ENCODE data around the gene INPP5D.

Gene INPP5D

DNA sequence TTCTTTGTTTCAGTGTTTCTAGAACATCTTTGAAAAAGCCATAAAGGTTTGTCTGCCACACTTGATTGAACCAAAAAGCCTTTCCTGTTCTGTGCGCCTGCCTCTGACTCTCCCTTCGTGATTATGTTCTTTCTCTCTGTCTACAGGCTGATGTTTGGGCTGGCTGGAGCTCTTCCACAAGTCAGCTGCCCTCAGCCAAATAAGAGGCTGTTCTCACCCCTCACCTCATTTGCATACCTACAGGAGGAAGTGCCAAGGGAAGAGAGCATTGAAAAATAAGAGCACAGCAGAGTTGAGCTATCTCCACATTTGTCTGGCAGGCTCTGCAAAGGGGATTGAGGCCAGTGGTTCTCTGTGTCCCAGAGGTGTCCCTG is 15.8 kb downstream of the INPP5D start:
- DNase-seq (ENCODE audit: low read depth): no peak

DNA sequence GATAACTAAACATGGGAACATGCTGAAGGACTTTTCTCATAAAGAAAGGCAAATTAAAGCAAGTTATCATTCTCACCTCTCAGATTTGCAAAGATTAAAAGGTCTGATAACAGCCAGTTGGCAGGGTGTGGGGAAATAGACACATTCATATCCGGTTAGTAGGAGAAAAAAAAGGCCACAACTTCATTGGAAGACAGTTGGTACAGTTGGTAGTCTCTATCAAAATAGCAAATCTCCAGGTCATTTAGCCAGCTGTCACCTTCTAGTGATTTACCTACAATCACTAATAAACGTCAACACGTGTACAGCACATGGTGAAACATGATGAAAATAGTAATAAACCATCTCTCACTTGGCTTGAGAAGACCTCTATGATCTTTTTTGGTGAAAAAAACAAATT is 16.6 kb downstream of the INPP5D start:
- no peak for DNase-seq (ENCODE audit: low read depth)

DNA sequence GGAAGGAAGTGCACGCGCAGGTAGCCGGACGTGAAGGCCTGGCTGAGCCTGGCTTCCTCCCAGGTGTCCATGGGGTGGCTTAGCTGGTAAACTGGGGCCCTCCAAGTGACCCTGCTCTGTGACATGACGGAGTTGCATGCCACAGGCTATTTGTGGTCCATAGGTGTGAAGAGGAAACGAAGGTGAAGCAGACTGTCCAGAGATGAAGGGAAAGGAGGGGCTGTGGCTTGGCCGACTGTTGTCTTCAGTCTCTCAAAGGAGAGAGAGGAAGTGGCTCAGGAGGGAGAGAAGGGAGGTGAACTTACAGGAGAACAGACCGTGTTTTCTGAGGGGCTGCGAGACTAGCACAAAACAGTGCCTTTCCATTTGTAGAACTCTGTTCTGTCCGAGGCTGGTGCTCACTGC is 19.3 kb downstream of the INPP5D start:
- no peak for DNase-seq (ENCODE audit: low read depth)

DNA sequence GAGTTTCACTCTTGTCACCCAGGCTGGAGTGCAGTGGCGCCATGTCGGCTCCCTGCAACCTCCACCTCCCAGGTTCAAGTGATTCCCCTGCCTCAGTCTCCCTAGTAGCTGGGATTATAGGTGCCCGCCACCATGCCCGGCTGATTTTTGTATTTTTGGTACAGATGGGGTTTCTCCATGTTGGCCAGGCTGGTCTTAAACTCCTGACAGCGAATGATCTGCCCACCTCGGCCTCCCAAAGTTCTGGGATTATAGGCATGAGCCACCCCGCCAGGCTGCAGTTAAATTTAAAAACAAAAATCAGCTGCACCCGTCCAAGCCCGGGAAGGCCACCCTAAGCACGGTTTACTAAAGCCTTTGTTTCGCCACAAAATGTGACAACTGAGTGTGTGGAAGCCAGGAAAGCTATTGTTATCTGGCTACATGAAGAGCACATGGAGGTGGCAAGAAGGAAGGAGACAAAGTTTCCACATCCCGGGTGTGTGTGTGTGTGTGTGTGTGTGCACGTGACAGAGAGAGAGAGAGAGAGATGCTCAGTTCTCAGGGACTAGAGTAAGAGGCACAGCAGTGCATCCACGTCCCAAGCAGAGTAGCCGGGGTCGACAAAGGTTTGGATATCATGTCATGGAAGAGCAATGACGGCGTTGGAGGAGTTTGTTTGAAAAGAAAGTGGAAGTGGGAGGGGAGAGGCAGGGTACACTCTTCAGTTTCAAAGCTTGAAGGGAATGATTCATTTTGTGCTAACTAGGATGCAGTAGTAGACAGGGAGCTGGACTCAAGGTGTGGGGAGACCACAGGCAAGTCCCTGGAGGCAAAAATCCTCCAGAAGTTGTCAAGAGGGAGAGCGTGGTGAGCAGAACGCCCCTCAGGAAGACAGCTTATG is 20.1 kb downstream of the INPP5D start:
- no peak for DNase-seq (ENCODE audit: low read depth)

DNA sequence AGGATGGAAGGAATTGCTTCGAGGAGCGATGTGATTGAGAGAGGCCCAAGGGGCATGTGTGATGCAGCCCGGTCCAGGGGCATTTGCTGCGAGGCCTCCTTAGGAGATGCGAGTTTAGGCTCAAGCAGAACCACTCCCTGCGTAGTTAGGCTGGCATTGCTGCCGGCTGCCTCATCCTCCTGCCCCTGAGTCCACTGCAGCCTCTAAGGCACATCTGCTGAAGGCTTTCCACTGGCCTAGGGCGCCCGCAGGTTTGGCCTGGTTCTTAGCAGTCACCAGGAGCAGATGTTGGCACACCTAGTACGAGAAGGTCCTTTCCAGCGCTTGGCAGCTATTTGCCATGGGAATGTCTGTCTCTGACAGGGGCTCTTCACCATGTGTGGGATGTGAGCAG is 20.7 kb downstream of the INPP5D start:
- DNase-seq (ENCODE audit: low read depth): no peak

DNA sequence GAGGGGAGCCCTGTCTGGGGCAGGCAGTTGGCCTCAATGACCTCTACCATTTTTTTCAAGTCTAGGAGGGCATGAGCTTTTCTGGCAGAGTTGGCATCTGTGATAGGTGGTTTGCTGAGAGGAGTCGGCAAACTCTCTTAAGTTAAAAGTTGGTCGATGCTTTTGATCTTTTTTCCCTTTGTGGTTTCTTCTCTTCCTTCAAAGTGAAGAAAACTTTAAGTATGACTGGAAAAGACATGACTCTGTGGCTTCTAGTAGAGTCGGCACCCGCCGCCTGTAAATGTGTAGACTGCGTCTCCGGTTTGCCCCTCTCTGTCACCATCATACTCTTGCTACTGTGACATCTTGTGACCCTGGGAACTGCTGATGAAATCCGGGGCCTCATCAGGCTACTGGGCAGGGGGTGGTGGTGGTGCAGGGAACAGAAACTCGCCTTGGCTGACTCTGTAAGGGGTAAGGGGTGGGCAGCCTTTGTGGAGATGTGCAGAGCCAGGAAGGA is 21.1 kb downstream of the INPP5D start:
- DNase-seq (ENCODE audit: low read depth): no peak

DNA sequence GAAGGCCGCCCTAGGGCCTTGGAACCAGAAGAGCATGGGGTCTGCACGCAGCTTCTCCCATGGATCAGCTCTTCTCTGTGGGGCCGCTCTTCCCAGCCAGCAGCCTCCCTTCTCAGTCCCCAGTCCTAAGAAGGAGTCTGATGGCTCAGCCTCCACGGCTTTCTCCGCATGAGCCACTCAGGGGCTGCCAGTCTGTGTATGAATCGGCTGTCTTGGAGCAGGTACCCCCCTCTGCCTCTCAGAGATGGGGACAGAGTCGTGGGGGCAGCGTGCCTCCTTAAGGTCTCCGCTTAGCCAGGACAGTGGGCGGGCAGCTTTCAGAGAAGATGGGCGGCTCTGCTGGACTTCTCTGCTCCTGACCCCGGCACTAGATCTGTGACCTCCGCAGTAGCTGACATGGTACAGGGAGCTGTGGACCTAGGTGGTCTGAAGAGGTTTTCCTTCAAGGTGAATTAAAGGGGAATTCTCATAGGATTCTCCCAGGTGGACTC is 21.6 kb downstream of the INPP5D start:
- DNase-seq (ENCODE audit: low read depth): no peak

DNA sequence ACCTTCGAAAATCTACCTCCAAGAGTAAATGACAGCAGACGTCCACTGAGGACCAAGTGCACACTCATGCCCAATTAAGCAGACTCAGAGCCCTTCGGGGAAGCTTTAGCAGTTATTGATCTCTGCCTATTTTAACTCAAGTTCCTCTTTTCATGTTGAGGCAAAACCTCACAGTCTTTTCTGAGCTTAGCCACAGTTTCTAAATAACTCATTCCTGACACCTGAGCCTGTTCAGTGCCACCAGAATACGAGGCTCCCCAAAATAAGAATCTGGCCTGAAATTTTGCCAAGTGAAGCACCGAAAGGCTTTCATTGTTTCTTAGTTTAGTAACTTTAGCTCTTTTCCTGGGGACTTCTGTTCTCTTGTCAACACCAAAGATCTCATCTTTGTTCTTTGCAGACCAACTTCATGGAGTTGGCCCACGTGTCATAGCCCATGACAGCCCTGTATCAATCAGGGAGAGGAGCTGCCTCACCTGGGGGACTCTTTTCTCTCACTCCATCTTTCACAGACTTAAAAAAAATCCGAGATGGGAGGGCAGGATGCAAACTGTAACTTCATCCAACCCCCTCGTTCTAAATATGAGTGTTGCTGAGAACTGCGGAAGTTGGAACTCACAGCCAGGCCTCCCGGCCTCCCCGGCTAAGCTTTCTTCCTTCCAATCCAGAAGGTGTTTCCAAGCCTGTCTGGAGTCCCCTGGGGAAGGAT is 22.2 kb downstream of the INPP5D start:
- no peak for DNase-seq (ENCODE audit: low read depth)

DNA sequence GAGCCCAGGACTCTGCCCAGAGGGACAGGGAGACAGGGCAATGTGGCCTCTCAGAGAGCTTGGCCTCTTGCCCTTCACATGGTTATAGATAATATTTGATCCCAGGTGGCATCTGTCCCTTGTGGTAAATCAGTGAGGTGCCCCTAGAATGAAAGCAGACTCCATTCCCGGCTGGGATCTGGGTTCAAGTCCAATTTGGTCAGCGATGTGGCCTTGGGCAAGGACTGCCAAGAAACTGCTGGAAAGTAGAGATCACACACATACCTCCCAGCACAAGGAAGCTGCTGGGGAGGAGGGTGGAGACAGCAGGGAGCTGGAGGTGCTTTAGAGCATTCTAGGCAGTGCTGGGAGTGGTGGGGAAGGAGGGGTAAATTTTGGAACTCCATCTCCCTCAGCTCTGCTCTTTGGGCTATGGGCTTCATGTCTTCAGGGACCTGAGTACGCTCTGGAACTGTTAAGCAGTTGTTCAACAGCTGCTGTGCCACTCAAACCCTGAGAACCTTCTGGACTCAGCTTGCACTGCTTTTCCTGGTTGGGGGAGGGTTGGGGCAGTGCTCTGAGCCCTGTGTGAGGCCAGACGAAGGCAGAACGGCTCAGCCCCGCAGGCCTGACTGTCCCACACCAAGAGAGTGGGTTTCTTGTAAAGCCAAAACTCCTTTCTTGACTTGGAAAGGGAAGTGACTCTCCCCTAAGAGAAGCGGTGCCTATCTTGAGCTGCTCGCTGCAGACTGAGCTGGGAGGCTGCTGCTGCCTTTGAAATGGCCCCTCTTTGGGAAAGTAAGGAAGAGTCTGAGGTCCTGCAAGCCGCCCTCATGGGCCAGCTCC is 23.0 kb downstream of the INPP5D start:
- no peak for DNase-seq (ENCODE audit: low read depth)

DNA sequence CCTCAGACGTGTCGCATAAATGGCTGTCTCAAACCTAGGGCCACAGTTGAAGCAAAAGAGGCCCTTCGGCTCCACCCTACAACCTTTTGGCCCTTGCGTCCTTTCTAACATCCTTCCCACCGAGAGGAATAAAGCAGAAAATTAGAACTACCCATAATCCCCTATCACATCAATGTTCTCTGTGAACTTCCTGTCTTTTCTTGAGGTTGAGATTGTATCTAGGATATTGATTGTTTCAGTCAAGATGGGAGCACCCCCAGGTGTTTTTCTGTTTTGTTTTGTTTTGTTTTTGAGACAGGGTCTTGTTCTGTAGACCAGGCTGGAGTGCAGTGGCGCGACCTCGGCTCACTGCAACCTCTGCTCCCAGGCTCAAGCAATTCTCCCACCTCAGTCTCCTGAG is 23.6 kb downstream of the INPP5D start:
- DNase-seq (ENCODE audit: low read depth): no peak

DNA sequence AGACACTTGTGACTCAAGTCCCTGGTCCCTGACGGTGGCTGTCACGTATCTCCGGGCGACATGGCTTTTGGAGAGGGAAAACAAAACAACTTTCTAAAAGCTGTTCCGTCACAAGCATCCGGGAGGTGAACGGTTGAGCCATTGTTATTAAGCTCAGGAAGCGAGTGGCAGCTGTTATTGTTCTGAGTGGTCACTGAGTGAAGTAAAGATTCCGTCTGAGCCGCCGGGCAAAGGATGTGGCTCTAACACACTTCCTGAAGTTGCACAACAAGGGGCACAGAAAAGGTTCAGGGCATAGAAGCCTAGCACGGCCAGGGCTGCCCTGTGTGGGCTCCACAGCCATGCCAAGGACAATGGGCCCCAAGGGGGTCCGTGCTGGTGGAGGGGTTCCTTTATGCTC is 24.3 kb downstream of the INPP5D start:
- DNase-seq (ENCODE audit: low read depth): no peak

DNA sequence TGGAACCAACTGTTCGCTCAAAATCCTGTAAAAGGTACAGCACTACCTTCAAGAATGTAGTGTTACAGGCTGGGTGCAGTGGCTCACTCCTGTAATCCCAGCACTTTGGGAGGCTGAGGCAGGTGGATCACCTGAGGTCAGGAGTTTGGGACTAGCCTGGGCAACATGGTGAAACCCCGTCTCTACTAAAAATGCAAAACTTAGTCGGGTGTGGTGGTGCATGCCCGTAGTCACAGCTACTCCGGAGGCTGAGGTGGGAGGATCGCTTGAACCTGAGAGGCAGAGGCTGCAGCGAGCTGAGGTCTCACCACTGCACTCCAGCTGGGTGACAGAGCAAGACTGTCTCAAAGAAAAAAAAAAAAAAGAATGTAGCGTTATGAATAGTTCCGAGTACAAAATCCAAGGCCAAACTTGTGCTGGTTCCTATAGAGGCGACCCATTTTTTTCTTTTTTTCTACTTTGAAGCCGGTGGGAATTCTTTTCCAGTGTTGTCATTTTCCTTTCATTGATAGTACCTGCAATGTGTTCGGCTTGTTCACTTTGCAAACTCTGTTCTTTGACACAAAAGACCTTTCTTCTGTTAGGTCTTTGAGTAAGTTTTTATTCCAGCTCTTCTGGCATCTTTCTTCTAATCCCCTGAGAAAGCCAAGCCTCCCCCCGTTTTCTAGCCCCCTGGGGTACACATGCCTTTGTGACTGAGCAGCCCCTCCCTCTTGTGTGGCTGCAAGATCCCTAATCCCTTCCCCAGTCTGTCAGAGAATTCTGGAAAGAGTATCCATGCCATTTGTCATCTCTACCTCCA is 25.1 kb downstream of the INPP5D start:
- no peak for DNase-seq (ENCODE audit: low read depth)

DNA sequence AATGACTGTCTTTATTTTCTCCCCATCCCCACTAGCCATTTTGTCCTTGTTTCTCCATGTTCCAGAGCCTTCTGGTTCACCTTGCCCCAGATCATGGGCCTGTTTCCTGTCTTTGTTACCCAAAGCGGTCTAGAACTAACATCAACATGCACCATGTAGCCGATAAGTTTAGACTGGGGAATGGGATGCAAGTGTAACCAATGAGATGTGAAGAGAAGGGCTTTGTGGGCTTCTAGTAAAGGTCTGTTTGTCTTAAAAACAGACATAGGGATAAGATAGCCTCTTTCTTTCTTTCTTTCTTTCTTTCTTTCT is 25.7 kb downstream of the INPP5D start:
- no peak for DNase-seq (ENCODE audit: low read depth)

DNA sequence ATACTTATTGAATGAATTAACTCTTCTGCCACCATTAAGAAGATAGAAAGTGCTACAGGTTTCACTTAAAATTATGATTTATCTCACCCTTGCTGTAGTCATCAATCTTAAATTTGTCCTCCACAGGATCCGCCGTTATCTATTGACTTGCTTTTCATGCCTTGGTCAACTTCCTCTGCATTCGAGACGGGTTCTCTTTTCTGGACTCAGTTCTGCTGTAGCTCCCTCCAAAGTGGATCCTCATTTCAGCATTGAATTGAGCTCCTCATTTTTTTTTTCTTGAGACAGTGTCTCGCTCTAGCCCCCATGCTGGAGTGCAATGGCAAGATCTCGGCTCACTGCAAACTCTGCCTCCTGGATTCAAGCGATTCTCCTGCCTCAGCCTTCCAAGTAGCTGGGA is 27.6 kb downstream of the INPP5D start:
- DNase-seq (ENCODE audit: low read depth): no peak

DNA sequence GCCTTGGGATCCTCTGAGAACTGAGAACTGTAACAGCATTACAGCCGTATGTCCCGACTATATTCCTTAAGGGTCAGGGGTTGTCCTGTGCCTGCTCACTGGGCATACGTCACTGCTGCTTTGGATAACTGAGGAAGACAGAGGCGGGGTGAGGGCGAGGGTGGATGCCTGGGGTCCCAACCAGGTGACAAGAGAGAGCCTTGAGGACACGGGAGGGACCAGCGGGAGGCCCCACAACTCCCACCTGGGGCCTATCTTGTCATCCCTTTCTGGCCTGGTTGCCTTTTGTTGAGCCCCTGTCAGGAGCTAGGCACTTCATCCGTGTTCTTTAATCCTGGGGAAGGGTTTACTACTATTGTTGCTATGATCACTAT is 28.8 kb downstream of the INPP5D start:
- no peak for DNase-seq (ENCODE audit: low read depth)

DNA sequence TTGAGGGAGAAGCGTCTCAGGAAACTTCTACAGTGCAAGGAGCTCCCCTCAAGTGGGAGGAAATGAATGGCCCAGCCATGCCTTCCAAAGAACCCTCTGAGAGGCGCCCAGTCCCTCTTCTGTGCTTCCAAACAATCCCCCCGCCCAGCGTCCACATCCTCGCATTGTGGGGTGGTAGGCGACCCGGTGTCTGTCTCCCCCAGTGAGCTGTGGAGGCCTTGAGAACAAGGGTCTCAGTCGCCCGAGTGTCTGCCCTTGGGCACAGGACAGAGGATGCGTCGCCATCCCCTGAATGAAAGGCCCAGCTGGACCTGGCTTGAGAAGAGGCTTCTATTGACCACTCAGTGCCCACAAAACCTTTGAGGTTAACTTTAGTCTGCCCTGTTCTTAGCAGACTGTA is 29.7 kb downstream of the INPP5D start:
- DNase-seq (ENCODE audit: low read depth): no peak

DNA sequence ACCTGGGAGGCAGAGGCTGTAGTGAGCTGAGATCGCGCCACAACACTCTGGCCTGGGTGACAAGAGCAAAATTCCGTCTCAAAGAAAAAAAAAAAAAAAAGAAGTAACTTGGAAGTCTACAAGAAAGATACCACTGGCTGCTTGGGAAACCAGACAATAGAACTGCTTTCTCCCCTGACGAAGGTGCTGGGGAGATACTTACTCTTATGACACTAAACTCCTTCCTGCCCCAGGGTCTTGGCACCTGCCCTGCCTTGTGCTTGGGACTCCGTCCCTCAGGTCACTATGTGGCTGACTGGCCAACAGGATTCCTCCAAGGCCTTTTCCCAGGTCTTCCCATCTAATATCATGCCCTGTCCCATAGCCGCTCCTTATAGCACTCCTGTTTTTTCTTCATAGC is 30.7 kb downstream of the INPP5D start:
- DNase-seq (ENCODE audit: low read depth): no peak

DNA sequence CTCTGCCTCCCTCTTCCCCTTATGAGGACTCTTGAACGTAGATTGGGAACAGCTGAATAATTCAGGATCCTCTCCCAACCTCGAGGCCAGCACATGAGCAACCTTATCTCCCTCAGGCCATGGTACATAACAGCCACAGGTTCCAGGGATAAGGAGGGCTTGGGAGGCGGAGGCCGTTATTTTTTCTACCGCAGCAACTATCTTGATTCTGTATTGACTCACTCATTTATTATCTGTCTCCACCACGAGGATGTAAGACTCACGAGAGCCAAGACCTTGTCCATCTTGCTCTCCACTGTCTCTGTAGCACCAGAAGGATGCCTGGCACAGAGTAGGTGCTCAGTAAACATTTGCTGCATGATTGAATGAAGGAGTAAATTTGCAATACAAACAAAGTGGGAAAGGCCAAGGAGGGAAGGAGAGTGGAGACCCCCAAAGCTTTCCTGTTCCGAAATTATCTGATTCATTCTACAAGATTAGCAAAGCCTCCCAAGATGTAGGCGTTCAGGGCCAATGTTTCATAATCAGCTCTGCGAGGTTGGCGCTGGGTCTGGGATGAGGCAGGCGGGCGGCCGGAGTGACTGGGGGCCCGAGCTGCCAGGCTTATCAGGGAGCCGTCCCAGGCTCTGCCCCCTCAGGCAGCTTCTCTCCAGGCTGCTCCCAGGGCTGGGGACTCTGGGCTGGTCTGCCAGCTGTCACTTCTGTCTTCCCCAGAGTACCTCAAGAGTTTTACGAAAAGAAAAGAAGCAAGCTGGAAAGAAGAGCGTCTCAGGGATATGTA is 31.6 kb downstream of the INPP5D start:
- DNase-seq (ENCODE audit: low read depth): no peak

DNA sequence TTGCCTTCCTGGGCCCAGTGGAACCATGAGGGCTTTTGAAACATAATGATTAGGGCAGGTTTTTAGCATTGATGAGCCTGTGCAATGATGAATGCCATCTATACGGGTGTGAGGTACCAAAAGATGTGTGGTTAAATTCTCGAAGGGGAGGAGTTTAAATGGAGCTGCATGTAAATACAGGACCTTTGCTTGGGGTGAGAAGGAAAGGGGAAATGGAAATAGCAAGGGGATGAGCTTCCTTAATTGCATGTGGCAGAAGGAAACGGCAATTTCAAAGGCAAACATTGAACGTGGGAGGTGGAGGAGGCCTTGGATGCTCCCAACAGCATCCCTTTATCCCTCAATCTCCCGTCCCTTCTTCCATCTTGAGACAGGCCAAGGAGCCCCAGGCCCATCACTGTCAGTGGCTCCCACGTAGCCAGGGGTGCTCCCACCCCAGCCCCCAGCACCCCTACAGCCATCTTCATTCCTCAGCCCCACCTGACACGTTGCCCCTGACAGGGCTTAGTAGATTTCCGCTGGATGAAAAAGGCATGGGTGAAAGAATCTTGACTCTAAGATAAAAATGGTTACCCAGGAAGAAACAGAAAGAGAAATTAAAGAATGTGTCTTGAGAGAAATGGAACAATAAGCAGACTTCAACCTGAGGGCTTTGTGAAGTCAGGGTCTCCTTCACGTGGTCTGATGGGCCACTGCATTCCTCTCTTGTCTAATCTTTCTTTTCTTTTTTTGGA is 32.5 kb downstream of the INPP5D start:
- no peak for DNase-seq (ENCODE audit: low read depth)

DNA sequence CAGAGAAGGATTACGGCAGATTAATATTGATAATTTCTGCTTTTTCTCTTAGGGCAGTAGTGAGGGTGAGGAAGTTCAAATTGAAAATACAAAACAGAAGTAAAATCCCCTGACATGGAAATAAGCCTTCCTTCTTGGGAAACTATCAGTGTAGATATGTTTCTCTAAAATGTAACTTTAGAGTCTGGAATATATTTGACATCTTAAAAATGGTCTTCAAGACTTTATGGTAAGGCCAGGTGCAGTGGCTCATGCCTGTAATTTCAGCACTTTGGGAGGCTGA is 33.0 kb downstream of the INPP5D start:
- DNase-seq (ENCODE audit: low read depth): no peak

DNA sequence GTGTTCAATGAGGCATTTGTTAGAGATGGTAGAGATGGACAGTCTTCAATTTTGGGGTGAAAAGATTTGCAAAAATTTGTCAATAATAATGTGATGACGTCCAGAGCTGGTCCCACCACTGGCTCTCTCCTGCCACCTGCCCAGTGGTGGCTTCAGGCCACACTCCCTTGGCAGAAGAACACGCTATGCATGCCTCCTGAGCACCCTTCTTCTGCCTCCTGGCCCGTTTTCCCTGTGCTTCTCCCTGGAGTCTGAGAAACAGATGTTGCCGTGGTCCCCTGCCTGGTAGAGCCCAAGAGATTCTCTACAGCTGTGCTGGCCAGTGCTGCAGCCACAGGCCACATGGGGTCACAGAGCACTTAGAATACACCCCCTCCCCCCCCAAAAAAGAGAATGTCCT is 33.6 kb downstream of the INPP5D start:
- no peak for DNase-seq (ENCODE audit: low read depth)

Measured in activated gamma-delta T cell treated with anti-CD3 and anti-CD28 coated beads, Interleukin-2, amount 50 U/mL, for 16 hours (primary cell).